BLaER1 treated with 17β-estradiol and CSF1 and Interleukin-3, amounts not matched to agents 10 nM and 100 nM (cell line): ENCODE data around the gene NIN.
A peak's percentile ranks its signal among the peaks of the same experiment; 100 is the strongest.

Experiments
- H3K27ac ChIP-seq, 11 experiments: shearing (Covaris generic); formaldehyde crosslinking; 2 replicates each; pipeline ENCODE4 v1.8.1; 2022
- H3K27me3 ChIP-seq, 11 experiments: shearing (Covaris generic); formaldehyde crosslinking; 2 replicates each; pipeline ENCODE4 v1.8.1; 2022
- H3K36me3 ChIP-seq, 11 experiments: shearing (Covaris generic); formaldehyde crosslinking; 2 replicates each; pipeline ENCODE4 v1.8.1; 2022
- H3K4me1 ChIP-seq, 10 experiments: shearing (Covaris generic); formaldehyde crosslinking; 2 replicates each; pipeline ENCODE4 v1.8.1; 2022
- H3K4me2 ChIP-seq, 11 experiments: shearing (Covaris generic); formaldehyde crosslinking; 2 replicates each; pipeline ENCODE4 v1.8.1; 2022
- H3K4me3 ChIP-seq, 10 experiments: shearing (Covaris generic); formaldehyde crosslinking; 2 replicates each; pipeline ENCODE4 v1.8.1; 2022
- H3K9ac ChIP-seq, 11 experiments: shearing (Covaris generic); formaldehyde crosslinking; 2 replicates each; pipeline ENCODE4 v1.8.1; 2022
- H3K9me3 ChIP-seq, 11 experiments: shearing (Covaris generic); formaldehyde crosslinking; replicated peaks in 1 of 11; 2 replicates each; pipeline ENCODE4 v1.8.1; 2022
- H4K20me1 ChIP-seq, 11 experiments: shearing (Covaris generic); formaldehyde crosslinking; 2 replicates each; pipeline ENCODE4 v1.8.1; 2022
- Cebpa-rat ChIP-seq, 11 experiments: shearing (Covaris generic); IDR thresholded peaks; 2 replicates each; pipeline ENCODE4 v1.8.1; 2022

NIN gene

DNA sequence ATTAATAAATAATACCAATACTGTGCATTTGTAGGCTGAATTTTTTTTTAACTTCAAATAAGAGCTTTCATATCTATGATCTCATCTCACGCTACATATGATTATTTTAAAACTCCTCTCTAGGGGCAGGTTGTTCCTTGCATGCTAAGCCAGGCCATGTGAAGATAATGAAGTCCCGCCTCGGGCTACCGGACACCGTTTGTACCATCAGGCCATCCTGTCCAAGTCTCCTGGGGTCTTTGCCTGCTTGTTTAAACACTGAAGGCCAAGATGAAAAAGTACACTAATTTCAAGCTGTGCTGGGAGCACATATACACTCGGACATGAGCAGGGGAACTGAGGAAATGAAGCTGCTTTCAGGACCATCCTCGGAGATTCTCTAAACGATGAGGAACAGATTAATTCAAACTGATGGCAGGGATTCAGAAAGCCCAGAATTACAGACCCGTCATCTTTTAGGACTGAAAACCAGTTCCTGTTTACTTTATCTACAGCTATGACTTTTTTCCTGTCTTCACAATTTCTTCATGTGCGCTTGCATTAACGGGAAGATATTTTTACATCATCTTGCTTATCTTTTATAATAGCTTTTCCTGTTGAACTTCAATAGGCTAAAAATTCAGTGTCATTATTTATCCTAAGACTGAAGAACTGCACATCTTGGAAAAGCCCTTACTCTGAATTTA is 34.6 kb upstream of the NIN start:
- H4K20me1 ChIP-seq, result no peaks in the 10 kb centered on the region
- peak overlapping the region in 2 of 11 experiments; percentile 20 to 60; a peak in 1 of 22 replicates for H3K9ac ChIP-seq
- peak overlapping the region in 4 of 11 experiments; percentile 20 to 66 (median 44); a peak in 7 of 22 replicates for H3K27ac ChIP-seq
- H3K36me3 ChIP-seq, result no peaks in the 10 kb centered on the region
- H3K4me3 ChIP-seq, result peak overlapping the region in 1 of 10 experiments; percentile 6; a peak in 1 of 20 replicates
- no peaks in the 10 kb centered on the region for H3K9me3 ChIP-seq
- TF ChIP-seq Cebpa-rat (IDR thresholded peaks at IDR 0.05), result no peak
- H3K4me1 ChIP-seq, result peaks cover 16 to 42% (median 18%) of the 10 kb centered on the region in 10 experiments
- peak overlapping the region; percentile 34 to 82 (median 60) for H3K4me2 ChIP-seq
- H3K27me3 ChIP-seq, result peaks cover 5 to 13% (median 10%) of the 10 kb centered on the region in 11 experiments

- TF ChIP-seq Cebpa-rat (IDR thresholded peaks at IDR 0.05), result no peak
- Histone ChIP-seq H3K36me3 (no peaks in the 10 kb centered on the region), H3K27me3 (peaks cover 0 to 7% (median 4%) of the 10 kb centered on the region in 11 experiments; a peak in 18 of 22 replicates), H3K4me1 (peaks cover 21 to 47% (median 23%) of the 10 kb centered on the region in 10 experiments), H3K9me3 (no peaks in the 10 kb centered on the region), H3K4me2 (peak overlapping the region; percentile 34 to 82 (median 60); a peak in 19 of 22 replicates), H3K9ac (no peak overlapping the region), H3K27ac (peak overlapping the region in 2 of 11 experiments; percentile 65 to 66; a peak in 4 of 22 replicates), H3K4me3 (no peak overlapping the region), H4K20me1 (no peaks in the 10 kb centered on the region)
Observed at GRCh38 chr14:50864946-50865345, 34.0 kb upstream of the NIN start.

DNA sequence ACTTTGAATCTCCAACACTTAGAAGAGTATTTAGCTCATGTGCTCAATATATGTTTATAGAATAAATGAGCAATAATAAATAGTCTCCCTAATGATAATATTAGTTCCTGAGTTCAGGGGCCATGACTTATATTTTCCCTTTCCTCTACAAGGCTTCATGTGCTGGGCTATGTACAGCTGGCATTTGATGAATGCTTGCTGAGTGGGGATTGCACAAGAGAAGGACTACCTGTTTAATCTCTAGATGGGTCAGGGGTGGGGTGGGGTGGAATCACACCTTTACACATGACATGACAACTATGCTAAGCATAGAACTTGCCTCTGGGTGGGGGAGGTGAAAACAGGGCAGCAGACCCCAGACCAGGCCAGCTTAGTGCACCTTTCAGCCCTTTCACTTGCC is 33.3 kb upstream of the NIN start:
- Histone ChIP-seq H4K20me1 (no peaks in the 10 kb centered on the region), H3K9me3 (no peaks in the 10 kb centered on the region), H3K4me1 (peaks cover 28 to 54% (median 30%) of the 10 kb centered on the region in 10 experiments), H3K4me2 (peak overlapping the region in 3 of 11 experiments; percentile 44 to 82 (median 68); a peak in 3 of 22 replicates), H3K27me3 (peaks cover 0 to under 1% (median 0%) of the 10 kb centered on the region in 11 experiments; a peak in 1 of 22 replicates), H3K4me3 (no peak overlapping the region), H3K27ac (no peak overlapping the region), H3K36me3 (no peaks in the 10 kb centered on the region), H3K9ac (no peak overlapping the region)
- no peak for TF ChIP-seq Cebpa-rat (IDR thresholded peaks at IDR 0.05)

DNA sequence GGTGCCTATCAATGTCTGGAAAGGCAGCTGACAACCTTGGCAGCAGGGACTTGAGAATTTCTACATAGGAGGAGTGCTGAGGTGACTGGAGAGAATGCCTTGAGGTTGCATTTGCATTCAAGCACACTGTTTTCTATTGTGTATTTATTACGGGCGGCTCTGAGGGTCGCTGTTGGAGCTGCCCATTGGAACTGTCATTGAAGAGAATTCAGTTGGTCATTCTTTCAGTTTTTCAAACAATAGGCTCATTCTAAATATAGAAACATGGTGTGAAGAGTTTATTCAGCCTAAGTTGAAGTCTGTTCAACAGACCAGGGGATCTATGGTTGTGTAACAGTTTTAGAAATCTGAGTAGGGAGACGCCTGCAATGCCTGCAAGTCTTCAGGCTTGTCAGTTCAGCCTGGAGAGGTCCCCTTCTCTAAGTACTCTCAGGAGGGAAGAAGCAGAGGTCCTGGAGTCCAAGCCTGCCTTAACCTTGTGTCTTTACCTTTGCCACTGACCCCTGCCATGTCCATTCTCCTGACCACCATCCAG is 31.1 kb upstream of the NIN start:
- Histone ChIP-seq H3K27ac (no peak overlapping the region), H3K9ac (no peak overlapping the region), H3K36me3 (no peaks in the 10 kb centered on the region), H4K20me1 (no peaks in the 10 kb centered on the region), H3K4me3 (no peak overlapping the region), H3K4me1 (peaks cover 46 to 72% (median 50%) of the 10 kb centered on the region in 10 experiments), H3K9me3 (no peaks in the 10 kb centered on the region), H3K4me2 (peak overlapping the region in 1 of 11 experiments; percentile 19; a peak in 1 of 22 replicates), H3K27me3 (no peaks in the 10 kb centered on the region; a peak in 1 of 22 replicates)
- TF ChIP-seq Cebpa-rat (IDR thresholded peaks at IDR 0.05), result no peak

DNA sequence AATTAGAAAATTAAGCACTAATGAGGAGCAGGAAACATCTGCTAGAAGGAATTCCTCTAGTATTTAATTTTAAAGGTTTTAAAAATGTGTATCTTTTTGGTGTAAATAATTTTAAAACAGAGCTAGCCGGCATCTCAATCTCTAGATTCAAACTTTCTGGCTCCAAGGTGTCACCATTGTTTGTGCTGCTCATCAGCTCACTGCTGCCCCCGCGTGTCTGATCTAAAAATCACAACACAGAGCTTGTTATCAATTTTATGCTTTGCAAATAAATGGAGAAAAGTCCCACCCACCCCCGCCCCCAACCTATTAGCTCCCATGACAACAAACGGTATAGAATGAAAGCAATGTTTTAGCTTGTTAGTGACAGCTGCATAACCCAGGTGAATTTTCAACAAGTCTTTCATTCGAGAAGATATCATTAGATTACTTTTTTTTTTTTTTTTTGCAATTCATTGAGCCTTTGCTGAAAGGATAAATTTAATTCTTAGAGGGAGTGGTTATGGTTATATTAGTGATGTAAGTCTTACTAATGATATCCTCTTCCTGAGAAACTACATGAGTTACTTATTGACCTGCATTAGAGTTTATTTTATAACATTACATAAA is 29.6 kb upstream of the NIN start:
- peak overlapping the region; percentile 88 to 99 (median 94) for H3K4me2 ChIP-seq
- H3K27ac ChIP-seq, result peak overlapping the region in 9 of 11 experiments; percentile 10 to 79 (median 68); a peak in 16 of 22 replicates
- H4K20me1 ChIP-seq, result no peaks in the 10 kb centered on the region
- H3K4me3 ChIP-seq, result peak overlapping the region; percentile 52 to 71 (median 60)
- no peaks in the 10 kb centered on the region for H3K9me3 ChIP-seq
- no peaks in the 10 kb centered on the region for H3K36me3 ChIP-seq
- H3K27me3 ChIP-seq, result no peaks in the 10 kb centered on the region; a peak in 1 of 22 replicates
- peaks cover 34 to 61% (median 42%) of the 10 kb centered on the region in 10 experiments for H3K4me1 ChIP-seq
- no peak for TF ChIP-seq Cebpa-rat (IDR thresholded peaks at IDR 0.05)
- H3K9ac ChIP-seq, result peak overlapping the region; percentile 53 to 79 (median 71); a peak in 21 of 22 replicates

DNA sequence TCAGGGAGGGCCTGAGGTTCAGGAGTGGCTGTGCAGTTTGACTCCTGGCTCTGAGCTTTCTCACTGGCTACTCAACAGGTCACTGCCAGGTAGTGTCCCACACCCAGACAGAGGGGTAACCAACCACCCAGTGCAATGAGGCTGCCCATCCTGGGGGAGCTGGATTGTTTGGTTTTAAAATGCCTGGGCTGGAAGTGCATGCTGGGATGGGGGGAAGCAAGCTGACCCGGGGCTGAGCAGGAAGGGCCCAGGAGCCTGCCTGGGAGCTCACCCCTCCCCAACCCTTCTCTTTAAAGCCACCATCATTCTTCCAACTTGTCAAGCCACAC is 28.3 kb upstream of the NIN start:
- Histone ChIP-seq H4K20me1 (no peaks in the 10 kb centered on the region), H3K9ac (peak overlapping the region; percentile 53 to 79 (median 71); a peak in 21 of 22 replicates), H3K4me3 (peak overlapping the region; percentile 52 to 71 (median 60)), H3K4me2 (peak overlapping the region; percentile 88 to 99 (median 94)), H3K27ac (peak overlapping the region in 10 of 11 experiments; percentile 10 to 79 (median 68); a peak in 16 of 22 replicates), H3K27me3 (no peaks in the 10 kb centered on the region), H3K36me3 (no peaks in the 10 kb centered on the region), H3K9me3 (no peaks in the 10 kb centered on the region), H3K4me1 (peaks cover 36 to 59% (median 41%) of the 10 kb centered on the region in 10 experiments)
- no peak for TF ChIP-seq Cebpa-rat (IDR thresholded peaks at IDR 0.05)

- Histone ChIP-seq H3K27me3 (no peaks in the 10 kb centered on the region), H3K4me1 (peaks cover 34 to 47% (median 42%) of the 10 kb centered on the region in 10 experiments), H3K4me3 (no peak overlapping the region), H3K36me3 (no peaks in the 10 kb centered on the region), H3K9me3 (no peaks in the 10 kb centered on the region), H3K9ac (no peak overlapping the region), H3K4me2 (no peak overlapping the region), H3K27ac (no peak overlapping the region), H4K20me1 (no peaks in the 10 kb centered on the region)
- no peak for TF ChIP-seq Cebpa-rat (IDR thresholded peaks at IDR 0.05)
Observed at GRCh38 chr14:50856660-50857059, 25.7 kb upstream of the NIN start.

DNA sequence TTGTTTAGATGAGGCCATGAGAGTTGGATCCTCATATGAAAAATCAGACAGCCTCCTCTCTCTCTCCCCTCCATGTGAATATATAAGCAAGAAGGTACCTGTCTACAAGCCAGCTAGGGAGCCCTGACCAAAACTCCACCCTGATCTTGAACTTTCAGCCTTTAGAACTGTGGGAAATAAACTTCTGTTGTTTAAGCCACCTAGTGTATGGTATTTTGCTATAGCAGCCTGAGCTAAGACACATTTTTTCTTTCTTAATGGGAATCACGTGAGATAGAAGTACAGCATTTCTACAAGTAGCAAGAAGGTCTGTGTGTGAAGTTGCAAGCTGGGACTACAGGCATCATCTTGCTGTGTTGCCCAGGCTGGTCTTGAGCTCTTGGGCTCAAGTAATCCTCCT is 24.6 kb upstream of the NIN start:
- Histone ChIP-seq H3K27me3 (no peaks in the 10 kb centered on the region), H3K27ac (no peak overlapping the region), H3K36me3 (no peaks in the 10 kb centered on the region), H3K4me2 (0 out of 22 replicates have a peak overlapping the region, but pooled peaks of 1 of the 11 experiments have one; percentile 62), H3K9me3 (no peaks in the 10 kb centered on the region), H4K20me1 (no peaks in the 10 kb centered on the region), H3K9ac (no peak overlapping the region), H3K4me1 (peaks cover 34 to 47% (median 42%) of the 10 kb centered on the region in 10 experiments), H3K4me3 (no peak overlapping the region)
- no peak for TF ChIP-seq Cebpa-rat (IDR thresholded peaks at IDR 0.05)

DNA sequence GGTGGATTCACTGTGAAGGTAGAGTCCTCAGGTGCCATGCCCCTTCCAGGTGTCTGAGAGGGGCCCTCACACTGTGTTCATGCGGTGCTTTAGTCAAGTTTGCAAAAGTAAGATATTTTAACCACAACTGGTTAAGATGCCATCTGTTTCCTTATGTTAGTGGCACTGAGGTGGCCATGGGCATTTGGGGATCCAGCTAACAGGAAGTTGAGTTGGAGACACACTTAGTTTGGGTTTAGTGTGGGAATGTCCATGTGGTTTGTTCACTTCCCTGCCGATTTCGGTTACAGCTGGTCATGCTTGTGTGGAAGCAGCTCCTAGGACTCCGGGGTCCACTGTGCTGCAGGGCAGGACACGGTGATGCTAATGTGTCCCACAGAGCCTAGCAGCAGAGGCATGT is 23.6 kb upstream of the NIN start:
- Histone ChIP-seq H3K9ac (no peak overlapping the region), H3K9me3 (no peaks in the 10 kb centered on the region), H4K20me1 (no peaks in the 10 kb centered on the region), H3K36me3 (no peaks in the 10 kb centered on the region), H3K4me3 (no peak overlapping the region), H3K4me2 (peak overlapping the region in 10 of 11 experiments; percentile 6 to 71 (median 51); a peak in 18 of 22 replicates), H3K27ac (no peak overlapping the region), H3K27me3 (no peaks in the 10 kb centered on the region), H3K4me1 (peaks cover 26 to 39% (median 33%) of the 10 kb centered on the region in 10 experiments)
- TF ChIP-seq Cebpa-rat (IDR thresholded peaks at IDR 0.05), result no peak
